HepG2 (cell line): ENCODE results near the gene L2HGDH. TPM values are rescaled to one million over a fixed set of nuclear protein-coding genes. Genes with fewer than 3 reads are reported as not detected.

ENCODE experiments used
- ATAC-seq: fragments of 200-7000 bp; cut with Tn5 transposase; 3 replicates; pipeline ENCODE4 v1.9.1; 2020; ENCODE audit warnings: mild to moderate bottlenecking, moderate library complexity
- BruUV-seq: library from RNA; stranded (reverse); fragments of 400-500 nt; replicated peaks from 2 replicates; lab custom pipeline; 2021; lab: Mats Ljungman, UMichigan
- CTCF ChIA-PET: fragments of 300-600 bp; formaldehyde crosslinking; extraction: SDS; loops from one replicate; lab custom pipeline; 2021; ENCODE audit warnings: low total read pairs, inconsistent platforms, low intra/inter-chr PET ratio; lab: Yijun Ruan, JAX
- POLR2A ChIA-PET: fragments of 350-600 bp; sonication (Branson Sonifier 250); formaldehyde crosslinking; loops from one replicate; lab custom pipeline; 2020; ENCODE audit warnings: antibody characterized with exemption, inconsistent platforms; lab: Yijun Ruan, JAX
- DNase-seq: peaks from one replicate; pipeline ENCODE4 v3.0.0-alpha.2; 2015; ENCODE audit warnings: low spot score
- FAIRE-seq: peaks from 3 replicates; lab custom pipeline; 2011; peaks lifted over from hg19 to GRCh38; lab: Jason Lieb, UNC
- H2AFZ ChIP-seq: one replicate; pipeline ENCODE4 v1.6.1; 2011; ENCODE audit warnings: low read length, inconsistent platforms
- H3K27ac ChIP-seq: fragments of 300-600 bp; 3 replicates; pipeline ENCODE4 v1.8.0; 2011; ENCODE audit warnings: mixed run types, mild to moderate bottlenecking, mixed read lengths, low read length, inconsistent platforms; ENCODE audit not compliant: insufficient read depth; ENCODE audit errors: extremely low read length
- H3K27me3 ChIP-seq, 2 experiments: fragments of 200-600 bp in 1 of 2; 2 replicates in 1 of 2; 3 replicates in 1 of 2; pipeline versions ENCODE4 v1.6.0 to v1.8.0; 2011; ENCODE audit warnings: low read length in 2 of 2, mild to moderate bottlenecking in 2 of 2, moderate library complexity in 2 of 2, inconsistent platforms in 1 of 2; ENCODE audit not compliant: insufficient read depth in 2 of 2, control insufficient read depth in 1 of 2
- H3K36me3 ChIP-seq, 2 experiments: fragments of 200-600 bp in 1 of 2; replicated peaks in 1 of 2; 2 replicates in 1 of 2; 3 replicates in 1 of 2; pipeline versions ENCODE4 v1.5.1 to v1.8.0; 2011; ENCODE audit warnings: low read length in 2 of 2, inconsistent platforms in 1 of 2; ENCODE audit not compliant: insufficient read depth in 2 of 2, control insufficient read depth in 1 of 2
- H3K4me1 ChIP-seq: 2 replicates; pipeline ENCODE4 v1.5.1; 2012; ENCODE audit warnings: low read length, inconsistent platforms; ENCODE audit not compliant: insufficient read depth
- H3K4me2 ChIP-seq: 2 replicates; pipeline ENCODE4 v1.6.0; 2011; ENCODE audit warnings: low read depth, low read length, inconsistent platforms
- H3K4me3 ChIP-seq, 3 experiments: fragments of 200-600 bp in 1 of 3; sonication (generic), shearing (Covaris generic) in 1 of 3; replicated peaks in 1 of 3; 2 replicates each; pipeline ENCODE4 v1.5.1; 2011 to 2016; ENCODE audit warnings: low read length in 3 of 3, inconsistent platforms in 2 of 3, low read depth in 2 of 3, mild to moderate bottlenecking in 2 of 3, control low read depth in 1 of 3, mixed read lengths in 1 of 3; ENCODE audit not compliant: insufficient read depth in 1 of 3
- H3K79me2 ChIP-seq: one replicate; pipeline ENCODE4 v1.6.1; 2011; ENCODE audit warnings: low read length, inconsistent platforms; ENCODE audit not compliant: insufficient read depth
- H3K9ac ChIP-seq: 2 replicates; pipeline ENCODE4 v1.6.0; 2011; ENCODE audit warnings: mild to moderate bottlenecking, low read depth, low read length, inconsistent platforms; ENCODE audit not compliant: insufficient read depth
- H3K9me3 ChIP-seq: 2 replicates; pipeline ENCODE4 v1.5.1; 2012; ENCODE audit warnings: mild to moderate bottlenecking, low read length
- H4K20me1 ChIP-seq: 2 replicates; pipeline ENCODE4 v1.6.0; 2011; ENCODE audit warnings: inconsistent platforms, mild to moderate bottlenecking, low read length, moderate library complexity; ENCODE audit not compliant: insufficient read depth
- ELF1 ChIP-seq: sonication (generic); formaldehyde crosslinking; IDR thresholded peaks from 2 replicates; pipeline ENCODE4 v1.4.0; 2020; ENCODE audit warnings: missing genetic modification reagents
- KDM5A ChIP-seq: fragments of 200-600 bp; sonication (generic); IDR thresholded peaks from 2 replicates; pipeline ENCODE4 v1.7.0; 2018; ENCODE audit warnings: antibody characterized with exemption, mild to moderate bottlenecking, low read length, borderline replicate concordance
- KMT2B ChIP-seq: IDR thresholded peaks from 2 replicates; pipeline ENCODE4 v1.6.1; 2016; ENCODE audit warnings: missing genetic modification reagents, missing compliant biosample characterization
- SNAI1 ChIP-seq: sonication (generic); formaldehyde crosslinking; IDR thresholded peaks from 2 replicates; pipeline ENCODE4 v1.5.0; 2020; ENCODE audit warnings: mild to moderate bottlenecking, missing genetic modification reagents, borderline replicate concordance
- ZFP36 ChIP-seq: fragments of 150-350 bp; IDR thresholded peaks from 2 replicates; pipeline ENCODE4 v1.6.1; 2018; ENCODE audit warnings: borderline replicate concordance, low read length, low read depth; ENCODE audit not compliant: partially characterized antibody
- ZNF30 ChIP-seq: sonication (generic); formaldehyde crosslinking; IDR thresholded peaks from 2 replicates; pipeline ENCODE4 v1.5.0; 2020; ENCODE audit warnings: mild to moderate bottlenecking, missing genetic modification reagents
- ZNF569 ChIP-seq: sonication (generic); formaldehyde crosslinking; IDR thresholded peaks from 2 replicates; pipeline ENCODE4 v1.5.0; 2020; ENCODE audit warnings: mild to moderate bottlenecking, missing genetic modification reagents, moderate library complexity, borderline replicate concordance
- WGBS: methylation state at CpG from one replicate; pipeline ENCODE4 v1.1.6; 2017; ENCODE audit warnings: low lambda C conversion rate; 5-methylcytosine and 5-hydroxymethylcytosine counted together
- in situ Hi-C: cut with HindIII; loops from 2 replicates; pipeline ENCODE4 v1.10.0; 2017; ENCODE audit warnings: low pct_unique_long_range_greater_than_20kb; ENCODE audit not compliant: extremely low pct_ligation_motif_present
- intact Hi-C: fragments of 100-400 bp; cut with micrococcal nuclease; formaldehyde crosslinking; loops from one replicate; pipeline ENCODE4 v1.10.0; 2022; ENCODE audit not compliant: unreplicated experiment
- polyA plus RNA-seq, 8 experiments: library from polyadenylated mRNA; depleted of rRNA in 3 of 8; stranded (reverse) in 7 of 8; unstranded in 1 of 8; fragments of >200 nt; fragmentation: Illumina TruSeq in 4 of 8; extraction: Trizol in 4 of 8; gene quantifications; 2 replicates each; pipeline versions ENCODE4 v1.2.1 to v1.2.3, GENCODE V29; 2011 to 2016; ENCODE audit warnings: low read depth in 4 of 8, missing spikeins in 1 of 8, mixed read lengths in 1 of 8; ENCODE audit not compliant: insufficient read depth in 1 of 8
- total RNA-seq, 5 experiments: library from RNA; depleted of rRNA; stranded (reverse); fragments of >200 nt; fragmentation: Illumina TruSeq; extraction: Trizol; gene quantifications; 2 replicates each; pipeline ENCODE4 v1.2.3, GENCODE V29; 2016; ENCODE audit warnings: low read depth in 1 of 5

L2HGDH gene
- total and polyA plus RNA-seq, 2 of the 13 experiments (the other 11 are each of a cell fraction or from before 2014, with no cell fraction given): 3.3 to 5.0 TPM

GRCh38 chr14:50232276-50232642 lies 79.8 kb downstream of the L2HGDH start:
- Histone ChIP-seq H3K4me2 (peak overlapping the region; percentile 85), H3K27ac (peak overlapping the region; percentile 97), H3K9me3 (no peaks in the 10 kb centered on the region; the same call in 1 of the 2 replicates), H3K4me3 (peak overlapping the region; percentile 77 to 90 (median 87)), H3K79me2 (peaks cover 30% of the 10 kb centered on the region), H3K36me3 (no peaks in the 10 kb centered on the region), H3K4me1 (peaks cover 37% of the 10 kb centered on the region), H3K27me3 (no peaks in the 10 kb centered on the region), H4K20me1 (no peaks in the 10 kb centered on the region), H3K9ac (peak overlapping the region; percentile 81), H2AFZ (peak overlapping the region; percentile 90)
- FAIRE-seq (no peak), DNase-seq (no peak), ATAC-seq (peak; percentile 60)
- TF ChIP-seq KDM5A: 0 out of 2 replicates have a peak, but pooled peaks have one; percentile 14
- no peak for TF ChIP-seq ZFP36
- 0 out of 2 replicates have a peak, but pooled peaks have one; percentile 1 for TF ChIP-seq ELF1 (CRISPR knock-in tag)
- peak; percentile 10; the same call in 1 of the 2 replicates for TF ChIP-seq KMT2B (CRISPR knock-in tag)
- TF ChIP-seq ZNF30: 0 out of 2 replicates have a peak, but pooled peaks have one; percentile 24
- no peak for TF ChIP-seq SNAI1 (CRISPR knock-in tag)
- TF ChIP-seq ZNF569 (CRISPR knock-in tag): 0 out of 2 replicates have a peak, but pooled peaks have one; percentile 5
- in situ Hi-C loops: loop anchor here (25.0 kb wide), 1 partner anchor 370 kb away; the partner anchor contains the start of gene NEMF
- ChIA-PET CTCF (no interaction called here), POLR2A (interaction anchor here (0.9 to 1.5 kb wide), 2 partner anchors 15 to 80 kb away, joined by 5 read pairs; no protein-coding TSS in a partner anchor)
- TSS peak; percentile 93 for BruUV-seq
- 3% methylated on average over 13 of the region's 13 CpGs for WGBS
- intact Hi-C loops: loop anchor here (2.0 to 5.0 kb wide), 2 partner anchors 81 to 300 kb away; partner anchors contain the start of genes DMAC2L, L2HGDH and MAP4K5
